Chondrocyte (in vitro differentiated cells): ENCODE data around the gene TMIGD3. TPM values are rescaled to one million over a fixed set of nuclear protein-coding genes. Genes with fewer than 3 reads are reported as not detected.

ENCODE experiments used
- DNase-seq: peaks from one replicate; pipeline ENCODE4 v3.0.0; 2021; ENCODE audit warnings: mixed read lengths, low spot score
- H3K27ac Mint-ChIP-seq: one replicate; pipeline ENCODE4 v1.8.0; 2021; ENCODE audit warnings: mild to moderate bottlenecking, moderate library complexity, mixed read lengths; ENCODE audit not compliant: unreplicated experiment
- H3K27me3 Mint-ChIP-seq: 2 replicates; pipeline ENCODE4 v1.8.0; 2021; ENCODE audit warnings: low read depth, mixed read lengths
- H3K36me3 Mint-ChIP-seq: 2 replicates; pipeline ENCODE4 v1.8.0; 2021; ENCODE audit warnings: low read depth, mixed read lengths
- H3K4me1 Mint-ChIP-seq: 2 replicates; pipeline ENCODE4 v1.8.0; 2021; ENCODE audit warnings: low read depth, mild to moderate bottlenecking, mixed read lengths
- H3K4me3 Mint-ChIP-seq: one replicate; pipeline ENCODE4 v1.8.0; 2021; ENCODE audit warnings: mild to moderate bottlenecking, moderate library complexity, mixed read lengths; ENCODE audit not compliant: unreplicated experiment
- H3K9me3 Mint-ChIP-seq: 2 replicates; pipeline ENCODE4 v1.8.0; 2021; ENCODE audit warnings: low read depth, mixed read lengths
- CTCF ChIP-seq: fragments of 200-600 bp; sonication (generic); IDR thresholded peaks from 2 replicates; pipeline ENCODE4 v1.5.0; 2021; ENCODE audit warnings: antibody characterized with exemption, mild to moderate bottlenecking, moderate library complexity
- total RNA-seq: library from RNA; stranded (reverse); gene quantifications from 3 replicates; pipeline ENCODE4 v1.2.1, GENCODE V29; 2021

Gene TMIGD3
- total RNA-seq, 1 donor from 2014 or later = not detected

- TF ChIP-seq CTCF = no peak
- DNase-seq = no peak
- H3K27me3 Mint-ChIP-seq = no peaks in the 10 kb centered on the region
- peaks cover 20% of the 10 kb centered on the region for H3K36me3 Mint-ChIP-seq
- no peaks in the 10 kb centered on the region for H3K9me3 Mint-ChIP-seq
- H3K4me3 Mint-ChIP-seq = no peak overlapping the region
- peaks cover 23% of the 10 kb centered on the region for H3K4me1 Mint-ChIP-seq
- H3K27ac Mint-ChIP-seq = no peak overlapping the region
These were observed 48.4 kb downstream of the TMIGD3 start for GRCh38 chr1:111454859-111455641.

- DNase-seq = no peak
- H3K4me1 Mint-ChIP-seq = peaks cover 27% of the 10 kb centered on the region
- TF ChIP-seq CTCF = no peak
- no peak overlapping the region for H3K27ac Mint-ChIP-seq
- no peaks in the 10 kb centered on the region for H3K9me3 Mint-ChIP-seq
- peaks cover 18% of the 10 kb centered on the region for H3K36me3 Mint-ChIP-seq
- no peak overlapping the region for H3K4me3 Mint-ChIP-seq
- H3K27me3 Mint-ChIP-seq = no peaks in the 10 kb centered on the region
These were observed 49.7 kb downstream of the TMIGD3 start for GRCh38 chr1:111453706-111454105.

- Mint-ChIP-seq H3K36me3 (peaks cover 12% of the 10 kb centered on the region), H3K9me3 (no peaks in the 10 kb centered on the region), H3K27me3 (no peaks in the 10 kb centered on the region), H3K4me1 (peaks cover 36% of the 10 kb centered on the region), H3K4me3 (no peak overlapping the region), H3K27ac (no peak overlapping the region)
- TF ChIP-seq CTCF = no peak
- DNase-seq = no peak
These were observed 50.9 kb downstream of the TMIGD3 start for GRCh38 chr1:111452581-111452980.

GRCh38 chr1:111450185-111450584 lies 53.2 kb downstream of the TMIGD3 start:
- peak overlapping the region; percentile 100 for H3K4me3 Mint-ChIP-seq
- H3K36me3 Mint-ChIP-seq = peaks cover 9% of the 10 kb centered on the region
- no peaks in the 10 kb centered on the region for H3K9me3 Mint-ChIP-seq
- peaks cover 51% of the 10 kb centered on the region for H3K4me1 Mint-ChIP-seq
- TF ChIP-seq CTCF = no peak
- DNase-seq = no peak
- peak overlapping the region; percentile 99 for H3K27ac Mint-ChIP-seq
- no peaks in the 10 kb centered on the region for H3K27me3 Mint-ChIP-seq

GRCh38 chr1:111449703-111450017 lies 53.8 kb downstream of the TMIGD3 start:
- DNase-seq = no peak
- Mint-ChIP-seq H3K4me3 (peak overlapping the region; percentile 100), H3K27ac (peak overlapping the region; percentile 99), H3K4me1 (peaks cover 47% of the 10 kb centered on the region), H3K27me3 (no peaks in the 10 kb centered on the region), H3K36me3 (peaks cover 6% of the 10 kb centered on the region), H3K9me3 (no peaks in the 10 kb centered on the region)
- no peak for TF ChIP-seq CTCF
